Activated CD8-positive, alpha-beta memory T cell treated with anti-CD3 and anti-CD28 coated beads, Interleukin-2, amount 10 ng/mL, durations not matched to agents 7 days and 5 days (primary cell): ENCODE results near the gene PCDH9. TPM values are rescaled to one million over a fixed set of nuclear protein-coding genes. Genes with fewer than 3 reads are reported as not detected.

Source experiments
- ATAC-seq: fragments of 150-1000 bp; cut with Tn5 transposase; one replicate; pipeline ENCODE4 v1.10.0; 2021; ENCODE audit warnings: moderate library complexity
- CTCF ChIA-PET: fragments of 350-600 bp; sonication (Branson Sonifier 250); formaldehyde crosslinking; loops from one replicate; lab custom pipeline; 2021; ENCODE audit warnings: antibody characterized with exemption; lab: Charles Lee
- DNase-seq: peaks from one replicate; pipeline ENCODE4 v3.0.0-alpha.2; 2020
- H3K27ac Mint-ChIP-seq: one replicate; pipeline ENCODE4 v1.8.0; 2021; ENCODE audit warnings: mild to moderate bottlenecking, mixed read lengths
- H3K27me3 Mint-ChIP-seq: one replicate; pipeline ENCODE4 v1.8.0; 2021; ENCODE audit warnings: mixed read lengths
- H3K36me3 Mint-ChIP-seq: one replicate; pipeline ENCODE4 v1.8.0; 2021; ENCODE audit warnings: mild to moderate bottlenecking, mixed read lengths
- H3K4me1 Mint-ChIP-seq: one replicate; pipeline ENCODE4 v1.8.0; 2021; ENCODE audit warnings: mixed read lengths
- H3K4me3 Mint-ChIP-seq: one replicate; pipeline ENCODE4 v1.8.0; 2021; ENCODE audit warnings: mild to moderate bottlenecking, moderate library complexity, mixed read lengths
- H3K9me3 Mint-ChIP-seq: one replicate; pipeline ENCODE4 v1.8.0; 2022; ENCODE audit warnings: low read depth, mixed read lengths
- total RNA-seq, 2 experiments: library from RNA; stranded (reverse); gene quantifications; one replicate each; pipeline ENCODE4 v1.2.3, GENCODE V29; 2021

PCDH9 gene
- total RNA-seq, 2 experiments from 2014 or later: 0.14 to 0.15 TPM

DNA sequence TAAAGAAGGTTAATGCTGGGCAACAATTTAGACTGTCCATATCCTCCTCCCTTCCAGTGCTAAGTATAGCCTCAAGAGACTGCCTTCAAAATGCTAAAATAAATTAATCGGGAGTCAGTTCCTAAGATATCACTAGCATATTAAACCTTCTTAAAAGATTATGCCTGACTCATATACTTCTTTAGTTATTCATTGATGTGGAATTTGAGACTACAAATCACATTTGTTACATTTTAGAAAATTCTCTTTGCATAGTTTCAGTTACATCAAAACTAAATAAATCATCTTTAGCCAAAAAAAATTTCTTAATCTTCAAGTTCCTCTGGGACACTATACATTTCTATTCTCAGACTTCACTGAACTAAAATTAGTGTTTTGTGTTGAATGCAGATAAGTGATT lies 769.1 kb downstream of the PCDH9 start:
- Mint-ChIP-seq H3K9me3 (peaks cover 2% of the 10 kb centered on the region), H3K36me3 (no peaks in the 10 kb centered on the region), H3K27ac (no peak overlapping the region), H3K4me3 (no peak overlapping the region), H3K4me1 (no peaks in the 10 kb centered on the region), H3K27me3 (no peaks in the 10 kb centered on the region)
- DNase-seq (no peak), ATAC-seq (no peak)
- CTCF ChIA-PET: no interaction called here

DNA sequence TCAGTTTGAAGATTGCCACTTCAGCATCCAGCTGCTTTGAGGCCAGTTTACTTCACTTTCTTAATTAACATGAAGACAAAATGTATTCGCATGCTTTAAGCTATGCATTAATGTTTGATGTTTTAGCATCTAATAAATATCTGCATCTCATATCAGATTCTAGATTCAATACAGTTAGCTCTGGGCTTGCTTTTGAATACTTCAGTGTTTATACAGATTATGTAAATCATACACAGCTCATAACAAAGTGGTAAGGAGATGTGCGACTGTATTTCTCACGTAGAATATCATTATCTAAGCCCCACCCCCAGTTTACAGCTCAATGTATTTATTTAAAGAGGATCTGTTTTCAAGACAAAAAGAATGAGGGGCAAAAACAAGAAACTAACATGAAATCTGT lies 770.5 kb downstream of the PCDH9 start:
- ATAC-seq: no peak

DNA sequence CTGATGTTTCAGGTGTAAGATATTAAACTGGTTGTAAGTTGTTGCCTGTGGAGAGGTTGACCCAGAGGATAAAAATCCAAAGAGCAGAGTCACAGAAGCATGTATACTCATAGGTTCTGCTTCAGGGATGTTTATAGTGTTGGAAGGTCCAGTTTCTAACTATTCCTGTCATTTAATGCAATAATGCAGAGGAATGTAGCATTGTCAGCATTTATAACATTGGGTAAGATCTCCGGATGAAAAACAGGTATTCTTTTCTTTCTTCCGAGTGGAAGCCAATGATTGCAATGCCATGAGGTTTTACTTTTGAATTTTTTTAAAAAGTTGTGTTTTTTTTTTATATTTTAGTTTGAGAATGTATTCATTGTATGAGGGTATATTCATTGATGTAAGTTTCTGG lies 771.0 kb downstream of the PCDH9 start:
- H3K4me3 Mint-ChIP-seq: no peak overlapping the region
- CTCF ChIA-PET: no interaction called here
- ATAC-seq (no peak), DNase-seq (no peak)
- H3K36me3 Mint-ChIP-seq: no peaks in the 10 kb centered on the region
- H3K27me3 Mint-ChIP-seq: no peaks in the 10 kb centered on the region
- H3K9me3 Mint-ChIP-seq: peaks cover 2% of the 10 kb centered on the region
- H3K4me1 Mint-ChIP-seq: no peaks in the 10 kb centered on the region
- H3K27ac Mint-ChIP-seq: no peak overlapping the region

More for the DNA sequence above, 770.5 kb downstream of the PCDH9 start:
- H3K36me3 Mint-ChIP-seq: no peaks in the 10 kb centered on the region
- CTCF ChIA-PET: no interaction called here
- H3K9me3 Mint-ChIP-seq: peaks cover 2% of the 10 kb centered on the region
- H3K27ac Mint-ChIP-seq: no peak overlapping the region
- DNase-seq: no peak
- H3K27me3 Mint-ChIP-seq: no peaks in the 10 kb centered on the region
- no peaks in the 10 kb centered on the region for H3K4me1 Mint-ChIP-seq
- H3K4me3 Mint-ChIP-seq: no peak overlapping the region

DNA sequence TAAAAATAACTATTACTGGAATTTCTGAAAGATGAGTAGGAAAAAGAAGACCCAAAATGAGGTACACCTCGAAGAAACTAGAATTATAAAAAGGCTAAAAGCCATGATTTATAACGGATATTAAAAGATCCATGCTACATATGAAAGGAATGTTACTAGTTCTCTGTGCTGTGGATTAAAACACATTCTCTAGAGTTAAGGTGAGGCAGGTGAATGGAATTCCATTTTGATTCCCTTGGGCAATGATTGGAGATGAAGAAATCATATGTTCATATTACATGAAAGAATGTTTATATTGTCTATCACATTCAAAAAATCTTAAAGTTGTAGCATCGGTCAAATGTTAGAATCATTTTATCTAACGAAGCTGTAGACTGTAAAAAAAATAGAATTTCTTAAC lies 783.7 kb downstream of the PCDH9 start:
- H3K9me3 Mint-ChIP-seq: peaks cover 5% of the 10 kb centered on the region
- CTCF ChIA-PET: no interaction called here

DNA sequence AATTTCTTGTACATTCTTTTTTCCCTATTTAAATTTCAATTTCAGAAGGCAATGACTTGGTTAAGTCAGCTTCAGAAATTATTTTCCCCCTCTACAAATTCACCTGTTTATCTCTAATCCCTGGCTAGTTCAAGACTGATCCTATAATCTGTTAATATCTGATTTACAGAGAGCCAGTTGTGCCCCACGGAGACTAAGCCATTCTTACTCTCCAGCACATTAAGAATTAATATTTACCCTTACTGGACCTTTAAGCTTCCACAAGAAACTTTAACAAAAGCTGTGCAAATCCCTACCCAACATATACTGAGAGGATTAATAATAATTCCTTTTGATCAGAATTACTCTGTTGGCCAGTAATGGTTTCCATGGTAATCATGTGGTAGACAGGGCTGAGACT lies 786.2 kb downstream of the PCDH9 start:
- Mint-ChIP-seq H3K27ac (no peak overlapping the region), H3K27me3 (no peaks in the 10 kb centered on the region), H3K36me3 (no peaks in the 10 kb centered on the region), H3K9me3 (peaks cover 5% of the 10 kb centered on the region), H3K4me3 (no peak overlapping the region), H3K4me1 (no peaks in the 10 kb centered on the region)
- CTCF ChIA-PET: no interaction called here
- ATAC-seq (no peak), DNase-seq (no peak)

More for the DNA sequence above, 783.7 kb downstream of the PCDH9 start:
- Mint-ChIP-seq H3K27me3 (no peaks in the 10 kb centered on the region), H3K4me1 (no peaks in the 10 kb centered on the region), H3K4me3 (no peak overlapping the region), H3K27ac (no peak overlapping the region), H3K36me3 (no peaks in the 10 kb centered on the region)
- DNase-seq (no peak), ATAC-seq (no peak)

DNA sequence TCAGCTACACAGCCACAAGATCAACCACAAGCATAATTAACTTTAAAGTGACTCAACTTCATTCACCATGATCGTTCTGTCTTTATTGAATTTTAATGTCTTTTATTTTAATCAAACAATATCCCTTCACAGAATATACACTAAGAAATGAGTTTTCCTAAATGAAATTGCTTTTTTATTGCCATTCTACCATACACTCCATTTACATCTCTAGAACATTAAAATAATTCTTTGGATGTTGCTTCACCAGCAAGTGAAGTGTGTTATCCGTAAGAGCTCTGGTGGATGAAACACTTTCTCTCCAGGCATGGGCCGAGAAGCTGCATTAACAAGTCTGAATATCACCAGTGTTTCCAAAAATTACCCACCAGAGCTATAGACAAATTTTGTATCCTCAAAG lies 789.2 kb downstream of the PCDH9 start:
- no peak overlapping the region for H3K4me3 Mint-ChIP-seq
- CTCF ChIA-PET: no interaction called here
- DNase-seq: no peak
- peaks cover 2% of the 10 kb centered on the region for H3K9me3 Mint-ChIP-seq
- no peaks in the 10 kb centered on the region for H3K4me1 Mint-ChIP-seq
- no peaks in the 10 kb centered on the region for H3K27me3 Mint-ChIP-seq
- no peak for ATAC-seq
- H3K27ac Mint-ChIP-seq: no peak overlapping the region
- no peaks in the 10 kb centered on the region for H3K36me3 Mint-ChIP-seq

DNA sequence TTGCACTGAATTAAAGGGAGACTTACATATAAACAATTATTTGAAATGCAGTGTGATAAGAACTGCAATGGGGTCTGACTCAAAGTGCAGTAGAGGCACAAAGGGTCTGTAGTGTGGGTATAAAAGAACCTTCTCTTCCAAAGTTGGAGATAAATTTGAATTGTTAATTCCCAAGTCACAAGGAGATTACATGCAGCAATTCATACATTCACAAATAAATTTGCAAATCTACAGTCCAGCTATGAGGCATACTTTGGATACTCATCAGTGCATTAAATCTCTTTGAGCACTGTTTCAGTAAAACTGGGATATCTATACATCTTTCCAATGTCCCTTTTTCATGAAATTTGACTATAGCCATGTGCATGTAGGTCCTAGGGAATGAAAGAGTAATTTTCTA lies 799.4 kb downstream of the PCDH9 start:
- DNase-seq: no peak
- ATAC-seq: no peak
- H3K9me3 Mint-ChIP-seq: peaks cover 2% of the 10 kb centered on the region
- no peaks in the 10 kb centered on the region for H3K27me3 Mint-ChIP-seq
- no peaks in the 10 kb centered on the region for H3K36me3 Mint-ChIP-seq
- H3K4me1 Mint-ChIP-seq: no peaks in the 10 kb centered on the region
- CTCF ChIA-PET: no interaction called here
- H3K27ac Mint-ChIP-seq: no peak overlapping the region
- H3K4me3 Mint-ChIP-seq: no peak overlapping the region

DNA sequence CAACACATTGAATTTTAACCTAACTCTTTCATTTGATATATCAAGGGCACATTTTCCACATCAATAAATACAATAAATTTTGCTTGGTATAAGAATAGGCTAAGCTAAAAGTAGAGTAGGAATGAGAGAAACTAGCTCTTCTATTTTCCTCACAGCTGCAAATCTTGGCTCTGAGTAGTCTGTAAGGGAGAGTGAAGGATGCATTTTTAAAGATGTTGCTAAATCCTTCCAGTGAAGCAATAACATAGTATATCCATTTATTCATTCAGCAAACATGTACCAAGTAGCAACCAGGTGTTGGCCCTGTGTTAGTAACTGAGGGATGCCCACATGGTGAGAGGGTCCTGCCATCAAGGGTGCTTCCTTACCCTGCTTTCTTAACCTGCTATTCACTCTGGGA lies 799.9 kb downstream of the PCDH9 start:
- CTCF ChIA-PET: no interaction called here
- no peak for ATAC-seq
- Mint-ChIP-seq H3K4me3 (no peak overlapping the region), H3K9me3 (peaks cover 2% of the 10 kb centered on the region), H3K36me3 (no peaks in the 10 kb centered on the region), H3K27ac (no peak overlapping the region), H3K4me1 (no peaks in the 10 kb centered on the region), H3K27me3 (no peaks in the 10 kb centered on the region)
- DNase-seq: no peak

DNA sequence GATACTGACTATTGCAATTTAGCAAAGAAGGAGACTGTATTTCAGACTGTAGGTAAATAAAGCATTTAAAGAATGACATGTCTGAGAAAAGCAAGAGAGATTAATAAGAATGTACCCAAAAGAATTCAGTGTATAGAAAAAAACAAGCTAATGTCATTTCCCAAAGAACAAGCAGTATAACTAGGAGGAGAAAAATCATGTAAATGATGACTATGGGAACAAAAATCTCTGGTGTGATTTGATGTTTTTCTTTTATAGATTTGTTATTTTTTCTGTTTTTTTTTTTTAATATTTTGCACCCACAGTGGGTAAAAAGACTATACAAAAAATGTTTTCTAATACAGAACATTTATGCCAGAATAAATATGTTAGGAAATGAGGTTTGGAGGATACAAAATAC lies 801.0 kb downstream of the PCDH9 start:
- ATAC-seq (no peak), DNase-seq (no peak)
- CTCF ChIA-PET: no interaction called here
- H3K4me3 Mint-ChIP-seq: no peak overlapping the region
- H3K36me3 Mint-ChIP-seq: no peaks in the 10 kb centered on the region
- no peaks in the 10 kb centered on the region for H3K27me3 Mint-ChIP-seq
- peaks cover 2% of the 10 kb centered on the region for H3K9me3 Mint-ChIP-seq
- H3K4me1 Mint-ChIP-seq: no peaks in the 10 kb centered on the region
- H3K27ac Mint-ChIP-seq: no peak overlapping the region

DNA sequence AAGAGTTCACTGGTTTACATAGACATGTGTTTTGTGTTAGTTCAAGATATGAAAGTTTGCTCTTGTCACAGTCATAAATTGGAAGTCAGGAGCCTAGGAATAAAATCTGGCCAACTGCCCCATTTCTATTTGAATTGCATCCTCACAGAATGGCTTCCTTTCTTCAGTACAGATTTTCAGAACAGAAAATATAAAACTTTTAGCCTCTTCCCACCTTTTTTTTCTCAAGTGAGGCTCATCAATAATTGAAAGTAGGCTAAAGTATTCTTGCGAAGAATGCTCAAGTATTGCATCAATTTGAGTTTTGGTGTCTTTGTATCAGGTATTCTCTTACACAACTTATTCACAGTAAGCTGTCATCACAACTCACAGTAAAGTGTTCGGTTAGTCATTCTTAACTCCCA lies 802.7 kb downstream of the PCDH9 start:
- no peak overlapping the region for H3K27ac Mint-ChIP-seq
- H3K36me3 Mint-ChIP-seq: no peaks in the 10 kb centered on the region
- DNase-seq (no peak), ATAC-seq (no peak)
- peaks cover under 1% of the 10 kb centered on the region for H3K9me3 Mint-ChIP-seq
- no peaks in the 10 kb centered on the region for H3K27me3 Mint-ChIP-seq
- no peak overlapping the region for H3K4me3 Mint-ChIP-seq
- CTCF ChIA-PET: no interaction called here
- no peaks in the 10 kb centered on the region for H3K4me1 Mint-ChIP-seq

DNA sequence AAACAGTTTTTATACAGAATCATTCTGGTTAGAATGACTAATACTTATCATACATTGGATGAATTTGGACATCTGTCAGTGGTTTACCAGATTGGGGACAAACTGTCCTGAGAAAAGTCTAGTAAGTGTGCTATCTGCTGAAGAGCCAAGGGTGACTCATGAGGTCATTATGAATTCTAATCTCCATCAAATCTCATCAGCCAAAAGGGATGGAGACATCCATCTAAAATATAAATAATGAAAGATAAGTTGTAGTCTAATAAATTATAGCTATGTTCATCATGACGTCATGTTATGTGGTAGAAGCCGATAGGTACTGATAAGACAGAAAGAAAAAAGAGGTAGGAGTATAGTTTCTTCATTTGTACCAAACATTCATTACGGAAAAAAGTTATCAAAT lies 804.4 kb downstream of the PCDH9 start:
- Mint-ChIP-seq H3K4me3 (no peak overlapping the region), H3K27ac (no peak overlapping the region), H3K4me1 (no peaks in the 10 kb centered on the region), H3K9me3 (peaks cover 3% of the 10 kb centered on the region), H3K36me3 (no peaks in the 10 kb centered on the region), H3K27me3 (no peaks in the 10 kb centered on the region)
- CTCF ChIA-PET: no interaction called here
- DNase-seq (no peak), ATAC-seq (no peak)

DNA sequence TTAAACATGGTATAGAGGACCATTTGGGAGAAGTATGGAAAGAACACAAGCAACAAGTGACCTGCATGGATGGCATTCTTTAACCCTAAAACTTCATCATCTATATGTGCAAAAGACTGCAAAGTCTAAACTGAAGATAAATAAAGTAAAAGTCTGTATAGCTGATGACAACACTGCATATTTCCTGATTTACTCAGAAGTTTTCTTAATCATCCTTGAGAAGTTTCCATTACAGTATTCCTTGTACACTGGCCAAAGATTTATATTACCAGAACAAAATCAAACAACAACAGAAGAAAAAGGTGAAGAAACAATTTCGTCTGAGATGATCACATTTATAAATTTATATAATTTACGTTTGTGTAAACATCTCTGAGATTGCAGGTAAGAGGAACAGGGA lies 805.7 kb downstream of the PCDH9 start:
- no peaks in the 10 kb centered on the region for H3K27me3 Mint-ChIP-seq
- no peak for DNase-seq
- CTCF ChIA-PET: no interaction called here
- no peak for ATAC-seq
- H3K4me3 Mint-ChIP-seq: no peak overlapping the region
- H3K9me3 Mint-ChIP-seq: peaks cover 3% of the 10 kb centered on the region
- H3K4me1 Mint-ChIP-seq: no peaks in the 10 kb centered on the region
- H3K27ac Mint-ChIP-seq: no peak overlapping the region
- H3K36me3 Mint-ChIP-seq: no peaks in the 10 kb centered on the region

DNA sequence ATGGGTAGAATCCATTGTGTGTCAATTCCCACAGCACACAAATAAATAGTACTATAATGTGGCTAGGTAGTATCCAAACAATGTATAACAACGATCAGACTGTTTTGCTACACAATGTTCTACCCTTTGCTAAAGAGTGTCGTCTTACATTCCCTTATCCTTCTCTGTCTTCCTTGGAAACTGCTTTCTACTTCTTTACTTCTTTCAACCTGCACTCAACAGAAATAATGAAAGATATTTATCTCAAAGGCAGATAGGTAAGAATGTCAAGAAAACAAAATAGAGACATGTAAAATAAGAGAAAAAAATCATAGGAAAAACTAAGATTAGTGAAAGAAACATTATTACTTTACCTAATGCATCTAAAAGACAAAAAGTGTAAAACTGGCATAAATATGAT lies 814.7 kb downstream of the PCDH9 start:
- Mint-ChIP-seq H3K4me3 (no peak overlapping the region), H3K4me1 (no peaks in the 10 kb centered on the region)

DNA sequence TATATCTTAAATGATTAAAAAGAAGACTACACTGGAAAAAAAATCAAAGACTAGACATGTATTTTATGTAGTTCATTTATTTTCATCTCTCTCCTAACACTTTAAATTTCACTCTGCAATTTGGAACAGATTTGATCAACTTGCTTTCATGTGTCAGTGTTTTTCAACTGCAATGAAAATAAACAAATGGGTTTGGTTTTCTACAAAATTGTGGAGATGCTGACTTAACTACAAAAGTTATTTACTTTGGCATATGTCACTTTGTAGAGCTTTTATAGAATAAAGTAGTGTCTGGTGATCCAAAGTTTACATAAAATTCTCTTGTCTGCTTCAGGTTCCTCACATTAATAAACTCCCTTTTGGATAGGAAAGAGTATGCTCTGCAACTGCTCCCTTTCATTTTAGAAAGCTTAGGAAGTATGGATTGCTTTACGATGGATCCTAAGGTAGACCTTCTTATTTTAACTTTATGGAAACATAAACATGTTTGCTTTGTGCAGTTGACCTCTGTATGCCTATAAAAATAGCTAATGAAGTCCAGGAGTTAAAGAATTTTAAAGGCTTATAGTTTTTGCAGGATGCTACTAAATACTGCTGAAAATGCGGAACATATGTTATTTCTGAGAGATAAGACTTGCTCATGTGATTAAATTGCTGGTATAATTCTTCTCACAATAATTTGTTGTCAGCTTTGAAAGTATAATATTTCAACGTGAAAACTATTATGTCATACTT lies 815.9 kb downstream of the PCDH9 start:
- CTCF ChIA-PET: no interaction called here
- H3K27me3 Mint-ChIP-seq: no peaks in the 10 kb centered on the region
- no peak overlapping the region for H3K27ac Mint-ChIP-seq
- no peaks in the 10 kb centered on the region for H3K4me1 Mint-ChIP-seq
- peaks cover 8% of the 10 kb centered on the region for H3K9me3 Mint-ChIP-seq
- H3K4me3 Mint-ChIP-seq: no peak overlapping the region
- ATAC-seq (no peak), DNase-seq (no peak)
- no peaks in the 10 kb centered on the region for H3K36me3 Mint-ChIP-seq

More for the DNA sequence above, 814.7 kb downstream of the PCDH9 start:
- H3K27ac Mint-ChIP-seq: no peak overlapping the region
- peaks cover 8% of the 10 kb centered on the region for H3K9me3 Mint-ChIP-seq
- H3K36me3 Mint-ChIP-seq: no peaks in the 10 kb centered on the region
- H3K27me3 Mint-ChIP-seq: no peaks in the 10 kb centered on the region
- no peak for DNase-seq
- CTCF ChIA-PET: no interaction called here
- ATAC-seq: no peak

DNA sequence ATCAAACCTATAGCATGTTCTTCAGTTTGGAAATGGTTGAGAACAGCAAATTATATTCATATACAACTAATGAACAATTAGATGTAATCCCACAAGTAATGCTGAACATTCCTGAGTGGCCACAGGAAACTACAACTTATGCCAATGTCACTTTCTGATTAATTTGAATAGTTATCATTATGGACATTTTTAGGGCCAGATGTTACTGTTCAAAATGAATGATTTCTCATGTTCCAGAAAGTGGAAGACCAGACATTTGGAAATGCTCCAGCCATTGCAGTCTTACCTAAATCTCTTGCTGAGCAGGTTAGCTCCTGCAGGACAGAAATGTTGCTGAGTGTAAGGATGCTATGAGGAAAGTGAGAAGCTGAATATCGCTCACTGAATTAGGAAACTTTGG lies 819.8 kb downstream of the PCDH9 start:
- H3K27me3 Mint-ChIP-seq: no peaks in the 10 kb centered on the region
- H3K36me3 Mint-ChIP-seq: no peaks in the 10 kb centered on the region
- CTCF ChIA-PET: no interaction called here
- H3K4me1 Mint-ChIP-seq: no peaks in the 10 kb centered on the region
- peaks cover 3% of the 10 kb centered on the region for H3K9me3 Mint-ChIP-seq
- ATAC-seq (no peak), DNase-seq (no peak)
- H3K4me3 Mint-ChIP-seq: no peak overlapping the region
- no peak overlapping the region for H3K27ac Mint-ChIP-seq
